COLO829 (cell line): Measurements from ENCODE around the gene SLC32A1.

Experiments used
- DNase-seq: peaks from one replicate; pipeline ENCODE4 v3.0.0; 2012; ENCODE audit warnings: low spot score

The SLC32A1 gene

GRCh38 chr20:38725148-38725901, 1.0 kb downstream of the SLC32A1 start:
- DNase-seq: no peak

- DNase-seq: no peak
These were observed 1.9 kb downstream of the SLC32A1 start for GRCh38 chr20:38725931-38726803.

GRCh38 chr20:38726804-38727606, 2.7 kb downstream of the SLC32A1 start:
- DNase-seq: no peak

- DNase-seq: no peak
These were observed 3.4 kb downstream of the SLC32A1 start for GRCh38 chr20:38727607-38728190.

- DNase-seq: no peak
These were observed 4.0 kb downstream of the SLC32A1 start for GRCh38 chr20:38728191-38728781.

GRCh38 chr20:38728911-38729642, 4.8 kb downstream of the SLC32A1 start:
- no peak for DNase-seq

- no peak for DNase-seq
These were observed 5.5 kb downstream of the SLC32A1 start for GRCh38 chr20:38729767-38730166.

- DNase-seq: no peak
These were observed 6.1 kb downstream of the SLC32A1 start for GRCh38 chr20:38730167-38730988.

GRCh38 chr20:38730989-38731737, 6.9 kb downstream of the SLC32A1 start:
- peak; percentile 74 for DNase-seq

- DNase-seq: no peak
These were observed 7.4 kb downstream of the SLC32A1 start for GRCh38 chr20:38731738-38732113.

GRCh38 chr20:38732981-38733380, 8.7 kb downstream of the SLC32A1 start:
- no peak for DNase-seq

- no peak for DNase-seq
These were observed 10.9 kb downstream of the SLC32A1 start for GRCh38 chr20:38735172-38735571.

GRCh38 chr20:38737887-38738286, 13.6 kb downstream of the SLC32A1 start:
- DNase-seq: no peak

GRCh38 chr20:38745757-38746156, 21.5 kb downstream of the SLC32A1 start:
- no peak for DNase-seq

- DNase-seq: no peak
These were observed 23.3 kb downstream of the SLC32A1 start for GRCh38 chr20:38747495-38748096.

- peak; percentile 94 for DNase-seq
These were observed 24.0 kb downstream of the SLC32A1 start, which contains the start of gene ACTR5 for GRCh38 chr20:38748097-38748860. TSS of gene ACTR5 (plus strand) at chr20:38748460. CDS start at chr20:38748479, 19 bp downstream.

- no peak for DNase-seq
These were observed 24.5 kb downstream of the SLC32A1 start for GRCh38 chr20:38748861-38749149.

- DNase-seq: peak; percentile 69
These were observed 27.2 kb downstream of the SLC32A1 start for GRCh38 chr20:38751360-38751976.
